ENCODE measurements around the gene DLL1.

Gene DLL1

GRCh38 chr6:170261643-170262488 is 29.0 kb downstream of the DLL1 start:
- Histone ChIP-seq H3K4me1 (ENCODE audit: control insufficient read depth in 1 of 2, insufficient read depth in 1 of 2, low read depth in 1 of 2, low read length in 1 of 2) (no peaks in the 10 kb centered on the region), H3K4me3 (ENCODE audit: low read depth in 1 of 2, low read length in 1 of 2) (no peak overlapping the region), H3K27me3 (peaks cover 40% of the 10 kb centered on the region), H3K36me3 (no peaks in the 10 kb centered on the region), H3K27ac (no peak overlapping the region), H3K9me3 (no peaks in the 10 kb centered on the region)
- TF ChIP-seq CTCF (IDR thresholded peaks at IDR 0.05): no peak

- TF ChIP-seq CTCF (IDR thresholded peaks at IDR 0.05): no peak
- Histone ChIP-seq H3K27me3 (peaks cover 40% of the 10 kb centered on the region), H3K4me3 (ENCODE audit: low read depth in 1 of 2, low read length in 1 of 2) (no peak overlapping the region), H3K36me3 (no peaks in the 10 kb centered on the region), H3K9me3 (no peaks in the 10 kb centered on the region), H3K27ac (no peak overlapping the region), H3K4me1 (ENCODE audit: control insufficient read depth in 1 of 2, insufficient read depth in 1 of 2, low read depth in 1 of 2, low read length in 1 of 2) (no peaks in the 10 kb centered on the region)
Measured at GRCh38 chr6:170260686-170261085, 30.2 kb downstream of the DLL1 start.

- Histone ChIP-seq H3K4me3 (ENCODE audit: low read depth in 1 of 2, low read length in 1 of 2) (no peak overlapping the region), H3K36me3 (no peaks in the 10 kb centered on the region), H3K9me3 (no peaks in the 10 kb centered on the region), H3K27me3 (peaks cover 38% of the 10 kb centered on the region), H3K4me1 (ENCODE audit: control insufficient read depth in 1 of 2, insufficient read depth in 1 of 2, low read depth in 1 of 2, low read length in 1 of 2) (no peaks in the 10 kb centered on the region), H3K27ac (no peak overlapping the region)
- TF ChIP-seq CTCF (IDR thresholded peaks at IDR 0.05): no peak
Measured at GRCh38 chr6:170259278-170259677, 31.6 kb downstream of the DLL1 start.

DNA sequence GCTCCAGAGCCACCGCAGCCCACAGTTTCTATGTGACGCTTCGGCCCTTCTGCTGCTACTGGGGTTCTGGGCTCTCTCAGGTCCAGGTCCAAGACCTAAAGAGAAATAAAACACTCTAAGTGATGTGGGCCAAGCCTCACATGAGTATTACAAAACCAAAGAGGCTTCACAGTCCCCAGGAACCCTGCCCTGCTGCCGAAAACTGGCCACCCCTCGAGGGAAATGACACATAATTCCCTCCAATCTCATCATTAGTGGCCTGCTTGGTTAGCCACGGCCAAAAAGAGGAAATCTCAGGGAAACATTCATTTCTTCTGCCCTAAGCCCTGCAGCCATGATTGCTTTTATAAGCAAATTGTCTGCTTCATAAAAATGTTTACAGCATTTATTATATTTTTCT is 32.5 kb downstream of the DLL1 start:
- no peak for TF ChIP-seq CTCF (IDR thresholded peaks at IDR 0.05)
- H3K4me1 ChIP-seq (ENCODE audit: control insufficient read depth in 1 of 2, insufficient read depth in 1 of 2, low read depth in 1 of 2, low read length in 1 of 2): no peaks in the 10 kb centered on the region
- peaks cover 29% of the 10 kb centered on the region for H3K27me3 ChIP-seq
- no peak overlapping the region for H3K27ac ChIP-seq
- no peak overlapping the region for H3K4me3 ChIP-seq (ENCODE audit: low read depth in 1 of 2, low read length in 1 of 2)
- no peaks in the 10 kb centered on the region for H3K36me3 ChIP-seq
- H3K9me3 ChIP-seq: no peaks in the 10 kb centered on the region

- no peak overlapping the region for H3K27ac ChIP-seq
- no peaks in the 10 kb centered on the region for H3K9me3 ChIP-seq
- H3K4me1 ChIP-seq (ENCODE audit: control insufficient read depth in 1 of 2, insufficient read depth in 1 of 2, low read depth in 1 of 2, low read length in 1 of 2): no peaks in the 10 kb centered on the region
- H3K4me3 ChIP-seq (ENCODE audit: low read depth in 1 of 2, low read length in 1 of 2): no peak overlapping the region
- TF ChIP-seq CTCF (IDR thresholded peaks at IDR 0.05): no peak
- H3K36me3 ChIP-seq: no peaks in the 10 kb centered on the region
- peaks cover 20% of the 10 kb centered on the region for H3K27me3 ChIP-seq
Measured at GRCh38 chr6:170257376-170257775, 33.5 kb downstream of the DLL1 start.

Measured in neutrophil (primary cell).